GM21528 (cell line): ENCODE measurements around the gene MRAP2.
"Not testable (repeated sequence)": the region's sequence is repeated elsewhere in the genome, so short reads cannot be mapped to it uniquely, and the experiment has no call there.

Experiments used
- ATAC-seq: cut with Tn5 transposase; IDR thresholded peaks from one replicate; pipeline ENCODE4 v1.9.1; 2021; ENCODE audit warnings: mild to moderate bottlenecking, moderate library complexity; ENCODE audit not compliant: unreplicated experiment, low FRiP score

MRAP2 gene

DNA sequence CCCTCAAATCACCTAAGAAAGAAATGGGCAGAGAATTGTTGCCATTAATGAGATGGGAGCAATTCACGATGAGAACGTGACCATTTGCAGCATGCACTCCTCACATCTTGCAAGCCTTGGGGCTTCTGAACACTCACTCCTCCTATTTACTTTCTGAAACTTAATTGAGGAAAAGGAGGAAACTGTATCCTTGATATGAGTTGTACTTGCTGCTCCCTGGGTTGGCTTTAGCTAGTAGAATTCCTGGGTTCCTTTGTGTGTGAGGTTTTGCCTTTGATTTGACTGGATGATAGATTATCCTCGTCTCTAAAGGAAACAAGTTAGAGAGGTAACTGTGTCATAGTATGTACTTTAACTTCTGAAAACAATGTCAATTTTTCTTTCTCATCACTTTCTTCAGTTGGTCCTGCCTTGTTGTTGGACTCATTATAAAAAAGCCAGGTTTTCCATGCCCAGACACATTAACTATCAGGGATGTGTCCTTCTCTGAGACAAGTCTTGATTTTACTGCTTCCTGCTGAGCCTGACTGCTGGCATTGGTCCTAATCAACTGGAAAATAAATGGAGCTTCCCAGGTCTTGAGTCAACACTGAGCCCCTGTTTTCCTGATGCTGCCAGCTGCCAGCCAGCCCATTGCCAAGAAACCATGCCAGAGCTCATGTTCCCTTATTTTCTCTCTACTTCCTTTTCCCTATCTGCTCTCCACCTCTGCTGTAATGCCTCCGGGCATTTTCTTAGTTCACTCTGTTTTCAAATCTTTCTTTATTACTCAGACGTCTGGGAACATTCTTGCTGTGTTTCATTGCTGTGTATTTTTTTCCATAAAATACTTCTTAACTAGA lies 6.0 kb upstream of the MRAP2 start:
- no peak for ATAC-seq

DNA sequence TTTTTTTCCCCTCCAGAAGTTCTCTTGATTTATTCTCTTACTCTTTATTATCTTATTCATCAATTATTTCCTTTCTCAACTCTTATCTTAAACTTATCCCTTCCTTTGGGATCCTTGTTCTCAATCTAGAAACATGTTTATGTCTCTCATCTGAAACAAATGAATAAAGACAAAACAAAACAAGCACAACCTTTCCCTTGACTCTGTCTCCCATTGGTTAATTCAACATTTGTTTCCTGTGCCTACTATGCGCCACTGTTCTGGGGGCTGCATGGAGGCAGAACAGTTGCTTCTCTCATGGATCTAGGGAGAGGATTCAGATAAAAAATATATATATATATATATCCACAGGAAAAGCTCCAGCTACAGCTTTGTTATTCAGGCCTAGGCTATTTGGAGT lies 5.2 kb upstream of the MRAP2 start:
- no peak for ATAC-seq

DNA sequence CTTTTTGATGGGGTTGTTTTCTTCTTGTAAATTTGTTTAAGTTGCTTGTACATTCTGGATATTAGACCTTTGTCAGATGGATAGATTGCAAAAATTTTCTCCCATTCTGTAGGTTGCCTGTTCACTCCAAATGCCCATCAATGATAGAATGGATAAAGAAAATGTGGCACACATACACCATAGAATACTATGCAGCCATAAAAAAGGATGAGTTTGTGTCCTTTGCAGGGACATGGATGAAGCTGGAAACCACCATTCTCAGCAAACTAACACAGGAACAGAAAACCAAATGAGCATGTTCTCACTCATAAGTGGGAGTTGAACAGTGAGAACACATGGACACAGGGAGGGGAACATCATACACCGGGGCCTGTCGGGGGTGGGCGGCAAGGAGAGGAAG lies 1.6 kb upstream of the MRAP2 start:
- not testable (repeated sequence) for ATAC-seq

GRCh38 chr6:84035484-84035883 lies 1.9 kb downstream of the MRAP2 start:
- ATAC-seq: no peak

DNA sequence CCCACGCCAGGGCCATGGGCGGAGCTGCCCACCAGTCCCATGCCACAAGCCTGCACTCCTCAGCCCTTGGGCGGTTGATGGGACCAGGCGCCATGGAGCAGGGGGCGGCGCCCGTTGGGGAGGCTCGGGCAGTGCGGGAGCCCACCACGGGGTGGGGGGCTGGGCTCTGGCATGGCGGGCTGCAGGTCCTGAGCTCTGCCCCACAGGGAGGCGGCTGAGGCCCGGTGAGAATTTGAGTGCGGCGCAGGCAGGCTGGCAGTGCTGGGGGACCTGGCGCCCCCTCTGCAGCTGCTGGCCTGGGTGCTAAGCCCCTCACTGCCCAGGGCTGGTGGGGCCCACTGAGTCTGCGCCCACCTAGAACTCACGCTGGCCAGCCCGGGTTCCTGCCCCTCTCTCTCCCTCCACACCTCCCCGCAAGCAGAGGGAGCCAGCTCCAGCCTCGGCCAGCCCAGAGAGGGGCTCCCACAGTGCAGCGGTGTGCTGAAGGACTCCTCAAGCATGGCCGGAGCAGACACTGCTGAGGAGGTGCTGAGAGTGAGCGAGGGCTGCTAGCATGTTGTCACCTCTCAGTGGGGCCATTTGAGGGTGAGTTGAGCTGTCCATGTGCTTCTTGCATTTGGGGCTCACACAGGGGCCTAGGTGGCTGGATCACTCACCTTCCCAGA lies 4.0 kb downstream of the MRAP2 start:
- no peak for ATAC-seq

GRCh38 chr6:84042603-84043002 lies 9.0 kb downstream of the MRAP2 start:
- ATAC-seq: no peak

GRCh38 chr6:84043555-84043954 lies 10.0 kb downstream of the MRAP2 start:
- no peak for ATAC-seq

DNA sequence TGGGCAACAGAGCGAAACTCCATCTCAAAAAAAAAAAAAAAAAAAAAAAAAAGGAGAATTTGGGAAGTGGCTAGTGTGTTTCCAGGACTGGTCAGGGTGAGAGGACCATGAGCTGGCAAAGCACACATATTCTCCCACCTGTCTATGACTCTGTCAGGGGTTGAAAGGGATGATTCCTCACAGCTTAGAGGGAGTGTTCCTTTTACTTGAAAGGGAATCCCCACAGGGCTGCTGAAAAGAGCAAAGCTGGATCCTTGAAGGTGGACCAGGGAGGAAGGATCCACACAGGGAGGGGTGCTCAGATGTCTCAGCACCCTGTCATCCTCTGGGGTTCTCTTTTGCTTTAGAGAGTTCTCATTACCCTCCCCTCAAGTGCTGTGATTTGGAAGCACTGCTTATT lies 13.2 kb downstream of the MRAP2 start:
- ATAC-seq: no peak

DNA sequence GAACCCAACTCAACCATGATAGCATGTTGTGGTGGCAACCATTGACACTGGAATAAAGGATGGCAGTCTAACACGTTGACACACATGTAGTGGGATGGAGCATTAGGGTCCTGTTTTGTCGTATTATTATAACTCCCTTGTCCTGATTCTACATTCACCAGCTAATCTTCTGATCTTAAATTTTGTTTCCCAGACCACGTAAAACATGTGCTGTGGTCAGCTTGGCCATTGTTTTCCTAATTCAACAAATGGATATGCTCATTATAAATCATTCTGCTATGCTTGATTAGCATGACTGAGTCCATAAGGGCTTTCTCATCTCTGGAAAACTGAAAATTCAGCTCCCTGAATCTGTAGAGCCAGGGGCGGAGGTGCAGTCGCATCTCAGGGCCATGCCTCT lies 15.0 kb downstream of the MRAP2 start:
- no peak for ATAC-seq

GRCh38 chr6:84050408-84050807 lies 16.8 kb downstream of the MRAP2 start:
- ATAC-seq: no peak

DNA sequence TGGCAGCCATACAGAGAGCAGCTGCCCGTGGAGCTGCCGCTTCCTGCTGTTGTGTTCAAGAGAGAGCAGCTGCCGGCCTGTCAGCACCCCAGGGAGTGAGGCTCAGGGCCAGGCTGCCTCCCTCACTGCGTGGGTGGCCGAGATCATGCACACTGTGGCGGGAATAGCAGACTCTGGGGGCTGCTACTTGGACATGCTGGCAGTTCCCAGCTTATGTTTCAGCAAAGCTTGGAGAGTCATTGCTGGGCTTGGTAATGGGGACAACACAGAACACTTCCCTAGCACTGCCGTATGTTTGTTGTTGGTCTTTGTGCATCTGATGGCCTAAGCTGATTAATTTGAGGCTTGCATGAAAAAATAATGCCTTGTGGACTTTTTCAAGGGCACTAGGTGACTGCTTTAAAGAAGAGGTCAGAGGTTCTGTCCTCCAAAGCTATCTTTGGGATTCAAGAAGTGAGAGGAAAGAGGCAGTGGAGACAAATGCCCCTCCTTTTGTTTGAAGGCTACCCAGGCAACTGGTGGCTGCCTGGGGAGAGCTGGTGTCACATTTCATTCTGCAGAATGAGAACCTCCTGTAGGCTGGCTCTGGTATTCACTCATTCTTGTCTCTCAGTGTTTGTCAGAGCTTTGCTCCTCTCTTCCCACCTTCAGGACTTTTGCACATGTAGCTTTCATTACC lies 18.8 kb downstream of the MRAP2 start:
- ATAC-seq: no peak

- no peak for ATAC-seq
Measured at GRCh38 chr6:84052883-84053241, 19.3 kb downstream of the MRAP2 start.

DNA sequence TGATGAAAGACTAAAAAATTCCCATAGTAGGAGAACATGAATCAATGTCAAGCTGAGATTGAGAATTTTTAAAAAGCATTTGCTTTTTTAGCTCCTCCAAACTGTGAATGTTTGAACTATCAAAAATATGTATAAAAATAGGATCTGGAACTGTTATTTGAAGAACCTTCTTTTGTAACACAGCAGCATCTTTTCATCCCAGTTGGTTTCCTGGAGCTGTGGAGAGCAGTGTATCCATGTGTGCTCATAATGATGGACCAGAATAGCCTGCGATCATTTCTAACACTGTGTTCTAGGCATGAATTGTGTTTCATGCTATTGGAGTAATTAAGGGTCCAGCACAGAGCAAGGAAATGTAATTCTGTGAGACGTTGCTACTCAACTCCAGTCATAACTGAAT lies 22.1 kb downstream of the MRAP2 start:
- ATAC-seq: no peak

DNA sequence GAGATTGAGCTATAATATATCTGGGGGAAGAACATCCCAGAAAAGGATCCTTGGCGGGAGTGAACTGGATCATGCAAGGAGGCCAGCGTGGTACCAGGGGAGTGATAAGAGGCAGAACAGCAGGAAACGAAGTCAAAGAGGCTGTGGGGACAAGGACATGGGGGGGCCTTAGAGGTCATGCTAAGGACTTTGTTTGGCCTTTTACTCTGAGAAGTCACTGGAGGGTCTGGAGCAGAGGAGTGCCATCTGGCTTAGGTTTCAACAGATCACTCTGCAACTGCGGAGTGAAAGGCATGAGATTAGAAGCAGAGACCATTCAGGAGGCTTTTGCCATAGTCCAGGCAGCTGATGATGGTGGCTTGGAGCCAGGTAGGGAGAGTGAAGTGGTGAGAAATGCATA lies 24.3 kb downstream of the MRAP2 start:
- ATAC-seq: no peak

- no peak for ATAC-seq
Measured at GRCh38 chr6:84059082-84059481, 25.5 kb downstream of the MRAP2 start.

- no peak for ATAC-seq
Measured at GRCh38 chr6:84061174-84061573, 27.6 kb downstream of the MRAP2 start.

- no peak for ATAC-seq
Measured at GRCh38 chr6:84061613-84062398, 28.2 kb downstream of the MRAP2 start.

DNA sequence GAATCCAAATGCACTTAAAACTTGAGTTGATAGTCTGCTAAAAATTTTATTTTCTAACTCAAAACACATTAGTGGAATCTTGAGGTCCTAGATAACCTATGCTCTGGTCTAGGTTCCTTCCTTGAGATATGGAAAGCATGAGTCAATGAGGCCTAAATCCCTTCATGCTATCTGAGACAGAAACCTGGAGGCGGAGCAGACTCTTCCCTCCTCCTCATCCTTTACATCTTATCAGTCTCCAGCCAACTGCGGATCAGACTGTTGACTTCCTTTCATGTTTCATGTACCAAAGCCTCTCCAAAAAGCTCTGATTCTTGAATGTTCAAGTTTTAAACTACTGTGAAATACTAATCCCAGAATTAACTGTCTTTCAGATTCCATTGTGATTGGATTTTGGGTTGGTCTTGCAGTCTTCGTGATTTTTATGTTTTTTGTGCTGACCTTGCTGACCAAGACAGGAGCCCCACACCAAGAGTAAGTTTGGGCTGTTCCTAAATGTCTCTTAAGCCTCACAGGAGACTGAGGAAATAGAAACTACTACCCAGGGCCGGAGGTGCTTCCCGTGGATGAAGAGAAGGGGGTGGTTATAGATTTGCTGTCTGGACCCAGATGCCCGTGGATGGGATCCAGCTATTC lies 29.1 kb downstream of the MRAP2 start:
- ATAC-seq: no peak

DNA sequence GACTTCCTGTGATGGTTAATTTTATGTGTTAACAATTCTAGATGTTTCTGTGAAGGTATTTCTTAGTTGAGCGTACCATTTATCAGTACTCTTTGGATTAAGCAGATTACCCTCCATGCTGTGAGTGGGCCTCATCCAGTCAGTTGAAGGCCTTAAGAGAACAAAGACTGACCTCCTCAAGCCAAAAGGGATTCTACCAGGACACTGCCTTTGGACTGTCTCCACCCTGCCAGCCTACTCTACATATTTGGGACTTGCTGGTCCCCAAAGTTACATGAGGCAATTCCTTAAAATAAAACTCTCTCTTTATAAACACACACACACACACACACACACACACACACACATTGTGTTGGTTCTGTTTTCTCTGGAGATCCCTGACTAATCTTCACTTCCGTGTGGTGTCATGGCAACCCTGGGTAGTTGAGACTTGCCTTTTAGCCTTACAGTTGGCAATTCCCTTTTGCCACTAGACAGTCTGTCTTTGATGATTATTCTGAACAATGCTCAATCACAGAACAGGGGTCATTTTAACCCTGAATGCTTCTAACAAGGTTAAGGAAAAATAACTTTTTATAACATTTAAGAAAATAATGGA lies 32.2 kb downstream of the MRAP2 start:
- no peak for ATAC-seq

GRCh38 chr6:84066536-84066935 lies 33.0 kb downstream of the MRAP2 start:
- ATAC-seq: no peak
